Kidney tubule cell (primary cell): ENCODE data around the gene DMD.

ENCODE experiments used
- DNase-seq: peaks from one replicate; pipeline ENCODE4 v3.0.0-alpha.2; 2018; ENCODE audit warnings: low spot score

DMD gene

DNA sequence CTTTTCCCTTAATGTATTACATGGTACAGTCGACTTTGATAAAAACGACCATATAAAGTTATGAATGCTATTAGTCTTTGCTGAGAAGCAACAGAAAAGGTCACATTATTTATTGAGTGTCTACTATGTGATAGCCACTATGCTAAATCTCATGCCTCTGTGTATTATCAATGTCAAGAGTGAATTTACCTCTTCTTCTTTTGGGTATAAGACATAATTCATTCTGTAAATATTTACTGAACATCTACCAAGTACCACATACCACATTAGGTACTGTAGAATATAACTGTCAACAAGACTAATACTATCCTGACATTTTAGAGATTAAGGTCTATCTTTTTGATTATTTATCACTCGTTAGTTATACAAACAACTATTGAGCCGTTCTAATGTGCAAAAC is 1870.8 kb downstream of the DMD start:
- no peak for DNase-seq

DNA sequence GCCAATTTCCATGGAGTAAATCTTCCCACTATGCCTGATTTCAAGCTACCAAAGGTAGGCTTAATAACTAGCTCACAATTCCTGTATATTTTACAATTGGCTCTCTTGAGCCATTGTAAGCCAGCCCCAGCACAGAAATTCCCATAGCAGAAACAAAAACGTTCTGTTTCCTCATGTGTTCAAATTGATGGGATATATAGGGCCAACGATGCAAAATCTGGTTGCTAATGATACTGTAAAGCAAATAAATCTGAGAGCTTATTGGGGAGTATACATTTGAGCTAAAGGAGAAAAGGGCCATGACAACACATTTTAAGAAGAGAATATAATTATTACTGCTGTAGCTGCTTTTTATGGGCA is 1872.4 kb downstream of the DMD start:
- no peak for DNase-seq

GRCh38 chrX:31337332-31337731 is 1874.0 kb downstream of the DMD start:
- DNase-seq: no peak

GRCh38 chrX:31336419-31336818 is 1874.9 kb downstream of the DMD start:
- no peak for DNase-seq

- no peak for DNase-seq
Measured at GRCh38 chrX:31334997-31335396, 1876.4 kb downstream of the DMD start.

- peak; percentile 80 for DNase-seq
Measured at GRCh38 chrX:31333165-31333831, 1878.1 kb downstream of the DMD start.

- no peak for DNase-seq
Measured at GRCh38 chrX:31331928-31332327, 1879.4 kb downstream of the DMD start.

DNA sequence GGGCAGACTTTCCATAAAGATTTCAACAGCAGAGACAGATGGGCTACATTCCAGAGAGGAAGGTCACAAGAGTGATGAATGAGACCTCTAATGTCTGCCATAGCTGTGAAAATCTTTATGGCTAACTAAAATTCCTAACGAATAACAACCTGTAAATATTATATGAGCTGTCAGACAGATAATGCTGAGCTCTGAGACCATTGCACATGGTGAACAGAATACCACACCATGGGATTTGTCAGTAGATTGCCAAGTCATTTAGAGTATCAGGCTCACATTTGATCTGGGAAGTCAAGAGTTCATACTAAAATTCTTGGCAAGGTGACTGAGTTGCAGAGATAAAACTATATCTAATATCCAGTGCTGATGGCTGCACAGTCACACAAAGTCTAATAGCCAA is 1880.3 kb downstream of the DMD start:
- no peak for DNase-seq

DNA sequence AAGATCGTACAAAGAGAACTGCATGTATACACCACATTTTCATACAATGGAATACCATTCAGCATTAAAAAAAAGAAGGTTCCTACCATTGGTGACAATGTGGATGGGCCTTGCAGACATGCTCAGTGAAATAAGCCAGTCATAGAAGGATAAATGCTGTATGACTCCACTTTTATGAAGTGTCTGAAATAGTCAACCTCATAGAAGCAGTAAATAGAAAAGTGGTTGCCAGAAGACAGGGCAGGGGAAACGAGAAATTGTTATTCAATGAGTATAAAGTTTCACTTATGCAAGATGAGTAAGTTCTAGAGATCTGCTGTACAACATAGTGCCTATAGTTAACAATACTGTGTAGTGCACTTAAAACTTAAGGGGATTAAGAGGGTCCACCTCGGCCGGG is 1882.1 kb downstream of the DMD start:
- no peak for DNase-seq

- DNase-seq: no peak
Measured at GRCh38 chrX:31323658-31324057, 1887.7 kb downstream of the DMD start.

GRCh38 chrX:31320740-31321139 is 1890.6 kb downstream of the DMD start:
- DNase-seq: no peak

- no peak for DNase-seq
Measured at GRCh38 chrX:31319586-31319985, 1891.8 kb downstream of the DMD start.

DNA sequence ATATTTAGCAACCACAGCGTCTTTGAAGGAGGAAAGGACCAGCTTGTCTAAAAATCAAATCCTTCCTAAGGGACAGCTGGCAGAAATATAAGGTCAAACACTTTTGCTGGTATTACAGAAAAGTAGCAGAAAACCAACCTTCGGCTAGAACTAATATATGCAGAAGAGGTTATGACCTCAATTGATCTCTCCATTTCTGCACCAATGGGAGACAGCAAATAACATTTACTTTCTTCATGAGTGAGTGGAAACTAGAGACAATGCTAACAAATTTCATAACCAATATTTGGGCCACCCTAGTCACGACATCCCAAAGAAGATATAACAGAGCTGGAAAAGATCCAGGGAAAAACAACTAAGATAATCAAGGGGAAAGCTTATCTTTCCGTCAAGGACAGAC is 1892.5 kb downstream of the DMD start:
- no peak for DNase-seq

- no peak for DNase-seq
Measured at GRCh38 chrX:31316340-31316991, 1894.9 kb downstream of the DMD start.

DNA sequence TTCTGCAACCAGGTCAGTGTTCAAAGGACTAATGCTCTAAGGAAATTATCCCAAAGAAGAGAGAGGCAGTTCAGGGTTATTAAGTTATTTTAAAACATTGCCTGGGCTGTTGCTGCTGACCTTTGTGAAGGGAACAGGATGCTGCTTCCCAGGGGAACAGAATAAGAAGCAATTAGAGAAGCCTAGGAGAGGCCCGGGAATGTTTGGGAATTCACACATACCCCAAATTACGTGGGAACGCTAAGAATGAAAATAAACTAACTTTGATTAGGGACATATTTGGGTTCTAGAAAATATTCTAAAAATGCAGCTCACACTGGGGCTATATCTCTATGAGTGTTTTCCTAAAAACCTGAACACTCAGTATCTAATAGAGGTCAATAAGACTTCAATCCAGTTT is 1896.4 kb downstream of the DMD start:
- DNase-seq: no peak

GRCh38 chrX:31307952-31308351 is 1903.4 kb downstream of the DMD start:
- no peak for DNase-seq

GRCh38 chrX:31302573-31303075 is 1908.7 kb downstream of the DMD start:
- no peak for DNase-seq

DNA sequence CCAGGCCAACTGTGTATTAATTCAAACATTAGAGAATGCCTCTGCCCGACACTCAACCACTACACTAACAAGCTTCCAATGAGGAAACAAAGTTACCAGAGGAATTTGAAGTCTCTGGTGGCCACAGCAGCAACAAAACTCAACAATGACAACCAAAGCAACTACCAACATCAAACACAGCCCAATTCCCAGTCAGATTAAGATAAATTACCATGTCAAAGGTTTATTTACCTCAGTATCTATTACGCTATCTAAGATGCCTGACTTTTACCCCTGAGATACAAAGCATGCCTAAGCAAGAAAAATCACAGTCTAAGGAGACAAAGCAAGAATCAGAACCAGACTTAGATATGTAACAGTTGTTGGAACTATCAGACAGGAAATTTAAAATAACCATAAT is 1909.4 kb downstream of the DMD start:
- DNase-seq: no peak

DNA sequence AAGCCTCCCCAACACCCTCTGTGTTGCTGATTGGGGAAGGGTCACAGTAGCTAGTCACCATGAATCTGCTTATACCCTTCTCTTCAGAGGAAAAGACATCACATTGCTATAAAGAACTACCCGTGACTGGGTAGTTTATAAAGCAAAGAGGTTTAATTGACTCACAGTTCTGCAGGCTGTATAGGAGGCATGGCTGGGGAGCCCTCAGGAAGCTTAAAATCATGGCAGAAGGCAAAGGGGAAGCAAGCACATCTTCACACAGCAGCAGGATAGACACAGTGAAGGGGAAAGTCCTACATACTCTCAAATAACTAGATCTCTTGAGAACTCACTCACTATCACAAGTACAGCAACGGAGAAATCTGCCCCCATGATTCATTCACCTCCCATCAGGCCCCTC is 1910.1 kb downstream of the DMD start:
- no peak for DNase-seq

- DNase-seq: no peak
Measured at GRCh38 chrX:31298916-31299315, 1912.4 kb downstream of the DMD start.

- DNase-seq: no peak
Measured at GRCh38 chrX:31297881-31298280, 1913.5 kb downstream of the DMD start.

DNA sequence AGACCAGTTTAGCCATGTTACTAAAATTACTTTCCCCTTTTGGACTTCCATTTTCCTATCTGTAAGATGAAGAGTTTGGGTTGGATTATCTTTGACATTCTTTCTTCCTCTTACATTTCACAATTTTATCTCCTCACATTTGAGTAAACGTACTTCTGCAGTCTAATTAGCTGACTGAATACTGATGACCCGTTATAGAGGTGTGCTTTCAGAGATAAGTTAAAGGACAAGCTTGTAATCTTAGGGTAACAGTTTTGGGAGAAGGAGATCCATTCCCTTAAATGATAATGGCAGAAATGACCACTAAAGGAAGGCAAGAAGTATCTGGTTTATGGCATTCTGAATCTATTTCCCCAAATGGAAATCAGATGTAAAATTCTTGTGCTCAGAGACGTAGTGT is 1916.9 kb downstream of the DMD start:
- no peak for DNase-seq

GRCh38 chrX:31293409-31293808 is 1917.9 kb downstream of the DMD start:
- DNase-seq: no peak

GRCh38 chrX:31291131-31291530 is 1920.2 kb downstream of the DMD start:
- no peak for DNase-seq
